GM18520 (cell line): Measurements from ENCODE around the gene LZTS3.
"Not testable (repeated sequence)": the region's sequence is repeated elsewhere in the genome, so short reads cannot be mapped to it uniquely, and the experiment has no call there.

Source experiments
- ATAC-seq: cut with Tn5 transposase; IDR thresholded peaks from one replicate; pipeline ENCODE4 v1.9.1; 2021; ENCODE audit not compliant: unreplicated experiment

LZTS3 gene

GRCh38 chr20:3172933-3173609 lies at the start of gene LZTS3:
LZTS3 (minus strand) TSS chr20:3173549; CDS start chr20:3167163, 6,386 bp downstream.
- peak; percentile 34 for ATAC-seq

GRCh38 chr20:3221398-3222226 lies 48.3 kb upstream of the LZTS3 start:
- ATAC-seq: no peak

DNA sequence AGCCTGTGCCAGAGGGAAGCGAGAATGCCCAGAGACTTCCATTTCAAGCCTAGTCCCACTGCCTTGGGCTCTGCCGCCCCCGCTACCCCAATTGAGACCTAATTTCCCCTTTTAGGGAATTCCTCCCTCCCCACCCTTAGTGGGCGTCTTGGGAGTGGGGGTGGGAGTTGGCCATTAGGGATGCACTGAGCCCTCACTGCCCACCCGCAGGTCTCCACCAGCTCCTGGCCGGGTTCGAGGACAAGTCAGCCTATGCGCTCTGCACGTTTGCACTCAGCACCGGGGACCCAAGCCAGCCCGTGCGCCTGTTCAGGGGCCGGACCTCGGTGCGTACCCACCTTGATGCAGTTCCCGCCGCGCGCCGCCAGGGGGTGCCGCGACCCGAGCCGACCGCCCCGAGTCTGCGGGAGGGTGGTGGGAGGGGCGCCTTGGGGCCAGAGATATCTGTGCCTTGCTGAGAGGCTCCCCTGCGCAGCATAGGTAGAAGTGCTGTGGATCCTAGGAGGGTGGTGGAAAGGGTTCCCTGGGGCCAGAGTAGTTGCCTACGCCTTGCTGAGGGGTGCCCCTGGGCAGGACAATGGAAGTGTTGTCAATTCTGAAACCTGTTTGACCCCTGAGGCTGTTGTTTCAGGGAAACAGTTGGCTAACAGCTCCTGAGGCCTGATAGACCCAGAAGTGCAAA lies 45.1 kb upstream of the LZTS3 start:
- no peak for ATAC-seq

DNA sequence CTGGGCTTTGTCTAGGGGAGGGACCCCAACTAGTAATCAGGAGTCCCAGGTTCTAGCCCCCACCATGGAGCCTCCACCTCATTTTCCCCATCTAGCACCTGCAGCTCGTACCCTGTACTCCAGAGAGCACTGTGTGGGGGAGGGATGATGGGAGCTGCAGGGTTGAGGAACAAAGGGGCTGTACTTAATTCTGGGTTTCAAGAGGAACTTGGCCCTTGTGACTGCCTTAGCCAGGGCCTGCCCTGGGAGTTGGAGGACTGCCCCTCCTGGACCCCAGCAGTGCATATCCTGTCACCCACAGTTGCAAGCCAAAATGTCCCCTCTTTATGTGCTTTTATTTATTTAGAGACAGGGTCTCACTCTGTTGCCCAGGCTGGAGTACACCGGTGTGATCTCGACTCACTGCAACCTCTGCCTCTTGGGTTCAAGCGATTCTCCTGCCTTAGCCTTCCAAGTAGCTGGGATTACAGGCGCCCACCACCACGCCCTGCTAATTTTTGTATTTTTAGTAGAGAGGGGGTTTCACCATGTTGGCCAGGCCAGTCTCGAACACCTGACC lies 42.1 kb upstream of the LZTS3 start:
- not testable (repeated sequence) for ATAC-seq

- no peak for ATAC-seq
These were observed 39.9 kb upstream of the LZTS3 start for GRCh38 chr20:3213226-3213625.

DNA sequence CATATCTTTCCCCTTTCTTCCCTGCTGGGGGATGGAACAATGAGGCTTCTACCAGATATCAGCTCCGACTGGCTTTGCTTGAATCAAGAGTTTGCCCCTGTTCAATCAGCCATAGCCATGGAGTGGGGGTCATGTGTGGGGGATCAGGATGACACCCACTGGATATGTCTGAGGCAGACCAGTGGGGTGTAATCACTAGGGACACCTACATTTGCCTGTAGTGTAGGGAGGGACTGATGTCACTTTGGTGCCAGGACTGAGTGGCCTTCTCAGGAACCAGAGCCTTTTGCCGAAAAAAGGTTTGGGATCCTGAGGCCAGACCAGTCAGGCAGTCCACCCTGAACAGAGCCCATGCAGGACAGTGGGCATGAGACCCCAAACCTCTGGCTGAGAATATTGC lies 37.0 kb upstream of the LZTS3 start:
- ATAC-seq: no peak

- no peak for ATAC-seq
These were observed 36.6 kb upstream of the LZTS3 start for GRCh38 chr20:3209946-3210317.

- ATAC-seq: no peak
These were observed 36.1 kb upstream of the LZTS3 start, which contains the start of gene ITPA for GRCh38 chr20:3209257-3209945. ITPA (plus strand) TSS chr20:3209498; CDS start chr20:3209552, 54 bp downstream.

- no peak for ATAC-seq
These were observed 35.5 kb upstream of the LZTS3 start for GRCh38 chr20:3208786-3209256.

DNA sequence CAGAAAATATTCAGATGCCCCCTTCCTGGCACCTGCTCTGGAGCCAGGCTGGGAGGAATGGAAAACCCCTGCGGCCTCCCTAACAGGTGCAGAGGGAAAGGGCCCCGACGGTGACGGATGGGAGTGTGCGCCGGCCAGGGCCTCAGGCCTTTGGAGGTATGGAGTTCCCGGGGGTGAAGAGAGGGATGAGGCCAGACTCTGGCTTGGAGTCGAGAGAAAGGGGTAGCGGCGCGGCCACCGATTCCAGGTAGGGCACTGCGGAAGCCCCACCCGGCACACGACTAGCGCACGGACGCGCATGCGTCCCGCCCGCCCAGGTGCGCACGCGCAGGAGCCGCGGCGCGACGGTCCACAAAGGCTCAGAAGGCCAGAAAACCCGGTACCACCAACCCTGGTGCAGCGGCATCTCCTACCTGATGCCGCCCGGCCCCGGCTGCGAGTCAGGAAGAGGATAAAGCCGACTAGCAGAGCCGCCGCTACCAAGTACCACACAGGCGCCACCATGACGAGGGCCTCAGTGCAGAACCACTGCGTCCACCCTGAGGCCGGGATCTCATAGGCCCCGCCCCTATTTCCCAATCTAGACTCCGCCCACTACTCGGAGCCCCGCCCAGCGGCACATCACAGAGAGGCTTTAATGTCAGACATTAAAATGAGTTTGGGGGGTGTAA lies 30.9 kb upstream of the LZTS3 start, which contains the start of gene DDRGK1:
TSS of gene DDRGK1 (minus strand) at position 559 of the 671 bp plus-strand sequence. CDS start at position 504, 55 bp downstream.
- ATAC-seq: peak; percentile 72

GRCh38 chr20:3203315-3204123 lies 30.2 kb upstream of the LZTS3 start:
- ATAC-seq: no peak

GRCh38 chr20:3202965-3203314 lies 29.6 kb upstream of the LZTS3 start:
- ATAC-seq: no peak

DNA sequence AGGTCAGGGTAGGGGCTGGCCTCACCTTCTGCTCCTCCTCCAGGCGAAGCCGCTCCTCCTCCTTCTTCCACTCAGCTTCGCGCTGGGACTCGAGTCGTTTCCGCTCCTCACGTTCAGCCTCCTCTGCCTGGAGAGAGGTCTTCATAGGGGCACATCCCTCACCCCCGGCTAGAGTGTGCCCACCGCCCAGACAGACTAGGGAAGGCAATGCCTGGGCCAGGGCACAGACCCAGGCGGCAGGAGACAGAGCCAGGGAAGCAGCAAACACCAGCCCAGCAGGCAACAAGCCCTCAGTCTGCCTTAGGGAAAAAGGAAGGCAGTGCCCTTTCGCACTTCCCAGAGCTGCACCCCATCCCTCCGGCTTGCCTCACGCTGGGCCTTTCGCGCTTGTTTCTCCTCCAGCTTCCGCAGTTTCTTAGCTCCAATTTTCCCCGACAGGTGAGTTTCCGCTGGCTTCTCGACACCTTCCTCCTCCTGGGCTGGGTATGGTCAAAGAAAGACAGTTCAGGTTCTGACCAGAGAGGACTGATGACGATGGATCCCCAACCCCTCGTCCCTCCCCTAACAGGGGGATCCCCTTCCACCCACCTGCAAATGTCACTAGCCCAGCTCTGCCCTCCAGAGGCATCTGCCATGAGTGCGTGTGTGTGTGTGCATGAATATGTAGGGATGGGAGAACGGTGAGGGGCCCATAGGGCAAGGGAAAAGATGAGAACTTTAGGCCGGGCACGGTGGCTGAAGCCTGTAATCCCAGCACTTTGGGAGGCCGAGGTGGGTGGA lies 26.8 kb upstream of the LZTS3 start:
- ATAC-seq: no peak

- no peak for ATAC-seq
These were observed 25.9 kb upstream of the LZTS3 start for GRCh38 chr20:3199206-3199605.

DNA sequence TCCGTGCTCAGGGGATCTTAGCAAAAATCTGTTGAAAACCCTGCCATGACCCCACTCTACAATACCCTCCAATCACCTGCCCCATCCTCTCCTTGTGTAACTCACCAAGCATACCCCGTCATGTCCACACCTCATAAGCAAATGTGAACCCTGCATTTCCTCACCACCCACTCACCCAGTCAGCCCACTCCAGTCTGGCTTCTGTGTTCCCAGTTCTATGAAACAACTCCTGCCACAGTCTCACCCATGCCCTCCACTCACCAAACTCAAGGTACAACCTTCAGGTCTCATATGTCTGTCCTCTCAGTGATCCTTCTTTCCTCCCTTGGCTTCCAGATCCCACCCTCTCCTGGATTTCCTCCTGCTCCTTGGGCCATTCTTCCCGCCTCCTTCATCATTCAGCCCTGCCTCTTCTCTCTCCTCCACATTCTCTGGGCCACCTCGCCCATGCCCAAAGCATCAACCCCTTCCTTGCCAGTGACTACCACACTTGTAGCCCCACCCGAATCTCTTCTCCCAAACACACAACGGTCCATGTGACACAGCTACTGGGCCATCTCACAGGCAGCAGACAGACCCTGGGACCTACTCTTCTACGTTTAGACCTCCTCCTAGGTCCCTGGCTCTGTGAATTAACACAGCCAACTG lies 22.4 kb upstream of the LZTS3 start:
- ATAC-seq: no peak

DNA sequence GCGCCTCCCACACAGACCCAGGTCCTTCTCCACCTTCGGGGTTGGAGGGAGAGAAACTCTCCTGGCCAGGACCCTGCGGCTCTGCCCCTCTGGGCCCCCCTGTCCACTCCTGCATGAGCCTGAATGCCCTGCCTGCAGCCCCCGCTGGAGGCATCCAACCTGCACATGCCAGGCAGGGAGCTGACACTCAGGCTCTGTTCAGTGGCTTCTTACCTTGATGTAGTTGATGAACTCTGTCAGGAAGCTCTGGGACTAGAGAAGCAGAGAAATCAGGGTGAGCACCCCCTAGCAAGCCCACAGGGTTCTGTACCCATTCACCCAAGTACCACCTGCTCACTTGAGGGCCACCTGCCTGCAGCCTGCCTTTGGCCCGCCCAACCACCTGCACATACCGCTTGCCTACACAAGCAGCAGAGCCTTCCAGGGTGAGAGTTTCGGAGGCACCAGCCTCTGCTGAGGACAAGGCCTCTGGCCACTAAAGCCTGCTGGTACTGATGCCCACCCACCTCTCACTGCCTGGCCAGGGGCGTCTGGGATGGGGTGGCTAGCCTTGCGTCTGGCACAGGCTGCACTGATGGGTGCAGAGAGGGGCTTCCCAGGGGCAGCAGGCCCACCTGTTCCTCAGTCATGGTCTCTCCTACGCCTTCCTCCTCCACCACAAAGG lies 21.4 kb upstream of the LZTS3 start:
- no peak for ATAC-seq

- ATAC-seq: no peak
These were observed 20.7 kb upstream of the LZTS3 start for GRCh38 chr20:3193806-3194616.
